IMR-90 (cell line): Measurements from ENCODE around the gene IQGAP2. TPM values are rescaled to one million over a fixed set of nuclear protein-coding genes. Genes with fewer than 3 reads are reported as not detected.

Source experiments
- ATAC-seq: fragments of 200-7000 bp; cut with Tn5 transposase; 2 replicates; pipeline ENCODE4 v1.9.1; 2020; ENCODE audit warnings: low read depth, mild to moderate bottlenecking, moderate library complexity
- BruUV-seq: library from RNA; stranded (reverse); fragments of 400-500 nt; replicated peaks from 2 replicates; lab custom pipeline; 2021; lab: Mats Ljungman, UMichigan
- CTCF ChIA-PET: fragments of 300-600 bp; formaldehyde crosslinking; extraction: SDS; loops from one replicate; lab custom pipeline; 2021; ENCODE audit warnings: antibody characterized with exemption; lab: Yijun Ruan, JAX
- POLR2A ChIA-PET: fragments of 300-600 bp; sonication (Branson Sonifier 250); formaldehyde crosslinking; loops from one replicate; lab custom pipeline; 2022; ENCODE audit warnings: antibody characterized with exemption; ENCODE audit not compliant: unreplicated experiment; lab: Charles Lee
- DNase-seq: peaks from one replicate; pipeline ENCODE4 v3.0.0; 2013
- H2AFZ ChIP-seq: replicated peaks from 2 replicates; pipeline ENCODE3; 2013; ENCODE audit warnings: low read length, mild to moderate bottlenecking; ENCODE audit not compliant: poor library complexity
- H2AK5ac ChIP-seq: 2 replicates; pipeline ENCODE4 v1.6.1; 2013; ENCODE audit warnings: low read depth, low read length, inconsistent platforms
- H2AK9ac ChIP-seq: replicated peaks from 2 replicates; pipeline ENCODE3; 2013; ENCODE audit warnings: mild to moderate bottlenecking, low read depth, low read length, moderate library complexity; ENCODE audit not compliant: poor library complexity
- H2BK120ac ChIP-seq: 2 replicates; pipeline ENCODE4 v1.6.1; 2013; ENCODE audit warnings: low read depth, low read length, inconsistent platforms
- H2BK15ac ChIP-seq: 3 replicates; pipeline ENCODE4 v1.6.1; 2013; ENCODE audit warnings: low read depth, low read length, inconsistent platforms
- H2BK20ac ChIP-seq: 2 replicates; pipeline ENCODE4 v1.6.1; 2013; ENCODE audit warnings: low read depth, mild to moderate bottlenecking, inconsistent platforms, low read length, moderate library complexity
- H2BK5ac ChIP-seq: 2 replicates; pipeline ENCODE4 v1.6.1; 2013; ENCODE audit warnings: mild to moderate bottlenecking, low read depth, low read length, inconsistent platforms; ENCODE audit not compliant: poor library complexity, severe bottlenecking
- H3K14ac ChIP-seq: replicated peaks from 2 replicates; pipeline ENCODE4 v1.6.1; 2013; ENCODE audit warnings: low read depth, low read length, inconsistent platforms
- H3K18ac ChIP-seq: 2 replicates; pipeline ENCODE4 v1.6.1; 2013; ENCODE audit warnings: low read depth, low read length, control low read depth
- H3K23ac ChIP-seq: 2 replicates; pipeline ENCODE4 v1.6.1; 2013; ENCODE audit warnings: low read depth, low read length, inconsistent platforms
- H3K27ac ChIP-seq: 2 replicates; pipeline ENCODE4 v1.5.1; 2013; ENCODE audit warnings: mild to moderate bottlenecking, control low read depth, low read length; ENCODE audit not compliant: insufficient read depth
- H3K27me3 ChIP-seq: 2 replicates; pipeline ENCODE4 v1.6.1; 2013; ENCODE audit warnings: low read length; ENCODE audit not compliant: control insufficient read depth, insufficient read depth
- H3K36me3 ChIP-seq: 2 replicates; pipeline ENCODE4 v1.6.1; 2013; ENCODE audit warnings: low read length, mixed read lengths; ENCODE audit not compliant: control insufficient read depth, insufficient read depth
- H3K4ac ChIP-seq: 2 replicates; pipeline ENCODE4 v1.6.1; 2013; ENCODE audit warnings: low read depth, low read length, inconsistent platforms
- H3K4me1 ChIP-seq: 2 replicates; pipeline ENCODE4 v1.6.1; 2013; ENCODE audit warnings: low read length, mixed read lengths; ENCODE audit not compliant: control insufficient read depth, insufficient read depth
- H3K4me2 ChIP-seq: 2 replicates; pipeline ENCODE4 v1.6.1; 2013; ENCODE audit warnings: low read depth, mild to moderate bottlenecking, control low read depth, low read length, moderate library complexity
- H3K4me3 ChIP-seq: 2 replicates; pipeline ENCODE4 v1.5.1; 2013; ENCODE audit warnings: low read depth, mild to moderate bottlenecking, control low read depth, low read length, moderate library complexity; ENCODE audit not compliant: insufficient read depth
- H3K56ac ChIP-seq: 2 replicates; pipeline ENCODE4 v1.6.1; 2013; ENCODE audit warnings: low read length, inconsistent platforms; ENCODE audit not compliant: insufficient read depth; ENCODE audit errors: extremely low read depth
- H3K79me1 ChIP-seq, 2 experiments: 2 replicates each; pipeline ENCODE4 v1.6.1; 2013; ENCODE audit warnings: low read length in 2 of 2, inconsistent platforms in 1 of 2, low read depth in 1 of 2
- H3K9ac ChIP-seq: 2 replicates; pipeline ENCODE4 v1.6.1; 2013; ENCODE audit warnings: low read depth, low read length, control low read depth
- H3K9me1 ChIP-seq: 2 replicates; pipeline ENCODE4 v1.6.1; 2013; ENCODE audit warnings: low read length, inconsistent platforms; ENCODE audit not compliant: insufficient read depth
- H3K9me3 ChIP-seq: 2 replicates; pipeline ENCODE4 v1.6.1; 2013; ENCODE audit warnings: low read length; ENCODE audit not compliant: control insufficient read depth, insufficient read depth
- H4K20me1 ChIP-seq: 2 replicates; pipeline ENCODE4 v1.6.1; 2013; ENCODE audit warnings: low read length, inconsistent platforms; ENCODE audit not compliant: insufficient read depth
- H4K5ac ChIP-seq: 2 replicates; pipeline ENCODE4 v1.6.1; 2013; ENCODE audit warnings: mild to moderate bottlenecking, low read depth, low read length, control low read depth
- H4K8ac ChIP-seq, 2 experiments: 2 replicates each; pipeline ENCODE4 v1.6.1; 2013; ENCODE audit warnings: low read depth in 2 of 2, low read length in 2 of 2, control low read depth in 1 of 2, inconsistent platforms in 1 of 2
- H4K91ac ChIP-seq: 2 replicates; pipeline ENCODE4 v1.6.1; 2013; ENCODE audit warnings: low read depth, low read length, inconsistent platforms; ENCODE audit not compliant: insufficient read depth
- BHLHE40 ChIP-seq: fragments of 150-350 bp; IDR thresholded peaks from 2 replicates; pipeline ENCODE4 v1.6.1; 2016; ENCODE audit warnings: mild to moderate bottlenecking, low read depth, low read length
- CEBPB ChIP-seq: IDR thresholded peaks from 2 replicates; pipeline ENCODE4 v1.6.1; 2012; ENCODE audit warnings: low read depth, low read length, improper control_type of control experiment
- FOS ChIP-seq: fragments of 150-350 bp; IDR thresholded peaks from 2 replicates; pipeline ENCODE4 v1.6.1; 2016; ENCODE audit warnings: low read depth, low read length
- MAFK ChIP-seq: IDR thresholded peaks from 2 replicates; pipeline ENCODE4 v1.6.1; 2012; ENCODE audit warnings: low read depth, low read length, improper control_type of control experiment
- MAZ ChIP-seq: IDR thresholded peaks from 2 replicates; pipeline ENCODE4 v1.6.1; 2012; ENCODE audit warnings: low read depth, mild to moderate bottlenecking, low read length, improper control_type of control experiment, moderate library complexity, borderline replicate concordance
- MXI1 ChIP-seq: IDR thresholded peaks from 2 replicates; pipeline ENCODE4 v1.6.1; 2012; ENCODE audit warnings: low read depth, mild to moderate bottlenecking, low read length, moderate library complexity, borderline replicate concordance
- NFE2L2 ChIP-seq: fragments of 150-350 bp; IDR thresholded peaks from 2 replicates; pipeline ENCODE4 v1.6.1; 2016; ENCODE audit warnings: low read depth, mild to moderate bottlenecking, low read length
- POLR2A ChIP-seq: IDR thresholded peaks from 2 replicates; pipeline ENCODE4 v1.6.1; 2012; ENCODE audit warnings: mild to moderate bottlenecking, low read depth, low read length
- RAD21 ChIP-seq: IDR thresholded peaks from 2 replicates; pipeline ENCODE4 v1.6.1; 2012; ENCODE audit warnings: low read length, improper control_type of control experiment
- RCOR1 ChIP-seq: IDR thresholded peaks from 2 replicates; pipeline ENCODE4 v1.6.1; 2012; ENCODE audit warnings: mild to moderate bottlenecking, low read length, improper control_type of control experiment; ENCODE audit not compliant: insufficient replicate concordance
- SMC3 ChIP-seq: fragments of 150-350 bp; IDR thresholded peaks from 2 replicates; pipeline ENCODE4 v1.6.1; 2016; ENCODE audit warnings: low read depth, mild to moderate bottlenecking, antibody characterized with exemption, low read length, moderate library complexity
- WGBS, 2 experiments: methylation state at CpG; one replicate each; pipeline versions ENCODE4 v1.1.5 to v1.1.7; 2013; ENCODE audit warnings: missing lambda C conversion rate in 2 of 2; ENCODE audit not compliant: insufficient read length in 1 of 2; ENCODE audit errors: extremely low coverage in 2 of 2; 5-methylcytosine and 5-hydroxymethylcytosine counted together
- dilution Hi-C: fragments of 300-500 bp; cut with HindIII; formaldehyde crosslinking; loops from one replicate; pipeline ENCODE4 v1.14.3; 2018; ENCODE audit warnings: low sequenced_read_pairs; ENCODE audit not compliant: unreplicated experiment
- in situ Hi-C: fragments of 300-500 bp; cut with MboI; formaldehyde crosslinking; loops from 3 replicates; pipeline ENCODE4 v1.14.3; 2019; ENCODE audit warnings: low sequenced_read_pairs, inconsistent platforms, mixed read lengths
- intact Hi-C: fragments of 100-400 bp; cut with micrococcal nuclease; formaldehyde crosslinking; loops from 2 replicates; pipeline ENCODE4 v1.10.0; 2022
- polyA plus RNA-seq, 3 experiments: library from polyadenylated mRNA; depleted of rRNA; stranded (reverse); fragments of >200 nt; gene quantifications; 2 replicates each; pipeline ENCODE4 v1.2.3, GENCODE V29; 2012; ENCODE audit warnings: low replicate concordance in 1 of 3
- total RNA-seq: library from RNA; depleted of rRNA; stranded (reverse); fragments of >200 nt; gene quantifications from 2 replicates; pipeline ENCODE4 v1.2.3, GENCODE V29; 2012

Gene IQGAP2
- total and polyA plus RNA-seq, 2 of the 4 experiments (the other 2 are of a cell fraction) = 0.21 to 0.36 TPM

DNA sequence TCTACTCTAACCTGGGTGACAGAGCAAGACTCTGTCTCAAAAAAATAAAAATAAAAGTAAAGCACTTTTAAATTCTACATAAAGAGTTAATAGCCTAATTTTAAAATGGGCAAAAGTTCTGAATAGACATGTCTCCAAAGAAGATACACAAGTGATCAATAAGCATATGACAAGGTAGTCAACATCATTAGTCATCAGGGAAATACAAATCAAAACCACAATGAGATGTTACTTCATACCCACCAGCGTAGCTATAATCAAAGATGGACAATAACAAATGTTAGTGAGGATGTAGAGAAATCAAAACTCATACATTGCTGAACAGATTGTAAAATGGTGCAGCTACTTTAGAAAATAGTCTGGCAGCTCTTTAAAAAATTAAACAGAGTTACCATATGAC lies 64.1 kb downstream of the IQGAP2 start:
- Histone ChIP-seq H3K79me1 (no peaks in the 10 kb centered on the region), H3K4me3 (no peak overlapping the region), H3K9me3 (no peaks in the 10 kb centered on the region), H3K36me3 (no peaks in the 10 kb centered on the region), H2AK5ac (no peak overlapping the region), H4K5ac (no peak overlapping the region), H3K14ac (no peak overlapping the region), H2AK9ac (no peak overlapping the region), H3K27me3 (no peaks in the 10 kb centered on the region), H3K23ac (no peak overlapping the region), H3K4me2 (no peak overlapping the region), H3K27ac (no peak overlapping the region), H4K8ac (no peak overlapping the region), H2BK5ac (no peak overlapping the region), H2BK20ac (no peak overlapping the region), H2AFZ (no peak overlapping the region), H3K56ac (no peak overlapping the region), H2BK15ac (no peak overlapping the region), H3K18ac (no peak overlapping the region), H2BK120ac (no peak overlapping the region), H3K4me1 (no peaks in the 10 kb centered on the region), H4K91ac (no peak overlapping the region), H3K9ac (no peak overlapping the region), H3K4ac (no peak overlapping the region), H4K20me1 (no peaks in the 10 kb centered on the region), H3K9me1 (no peaks in the 10 kb centered on the region)
- TF ChIP-seq RAD21 (no peak), NFE2L2 (no peak), MXI1 (no peak), FOS (no peak), SMC3 (no peak), CEBPB (no peak), BHLHE40 (no peak), RCOR1 (no peak), MAFK (no peak), MAZ (no peak), POLR2A (no peak)
- no TSS peak for BruUV-seq
- DNase-seq (no peak), ATAC-seq (no peak)
- dilution Hi-C loops = no loop called here
- intact Hi-C loops = no loop called here
- in situ Hi-C loops = no loop called here
- ChIA-PET CTCF (no interaction called here), POLR2A (no interaction called here)
- WGBS, 2 experiments = no CpG with 5 or more reads among the region's 1 CpG
